Loucy (cell line): ENCODE results near the gene PPHLN1.

Experiments used
- EZH2phosphoT487 ChIP-seq: fragments of 200-600 bp; IDR thresholded peaks from 2 replicates; pipeline ENCODE4 v1.6.1; 2018; ENCODE audit warnings: antibody characterized with exemption, mild to moderate bottlenecking, moderate library complexity, borderline replicate concordance
- TF ChIP-seq, protein P1 (sequence below): fragments of 200-600 bp; sonication (generic); conservative IDR thresholded peaks from 2 replicates; pipeline ENCODE4 v1.5.1; 2014; ENCODE audit warnings: mild to moderate bottlenecking, antibody characterized with exemption, low read length

DNA sequence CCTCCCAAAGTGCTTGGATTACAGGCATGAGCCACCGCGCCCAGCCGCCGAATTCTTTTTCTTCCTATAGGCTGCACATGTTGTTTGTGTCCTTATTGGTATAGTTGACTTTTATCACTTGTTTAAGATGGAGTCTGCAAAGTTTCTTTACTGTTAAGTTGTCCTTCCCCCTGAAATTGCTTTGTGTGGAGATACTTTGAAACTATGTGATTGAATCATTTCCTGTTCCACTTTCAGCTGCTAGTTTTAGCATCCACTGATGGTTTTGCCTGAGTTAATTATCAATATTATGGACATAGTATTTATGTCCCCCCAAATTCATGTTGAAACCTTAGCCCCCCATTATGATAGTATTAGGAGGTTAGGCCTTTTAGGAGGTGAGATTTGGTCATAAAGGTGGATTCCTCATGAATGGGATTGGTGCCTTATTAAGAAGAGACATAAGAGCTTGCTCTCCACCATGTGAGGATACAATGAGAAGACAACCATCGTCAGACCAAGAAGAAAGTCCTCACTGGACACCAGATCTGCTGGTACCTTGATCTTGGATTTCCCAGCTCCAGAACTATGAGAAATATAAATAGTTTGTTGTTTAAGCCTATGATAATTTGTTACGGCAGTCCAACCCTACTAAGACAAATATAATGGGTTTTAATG, 34.9 kb downstream of the PPHLN1 start:
- TF ChIP-seq, protein P1, sequence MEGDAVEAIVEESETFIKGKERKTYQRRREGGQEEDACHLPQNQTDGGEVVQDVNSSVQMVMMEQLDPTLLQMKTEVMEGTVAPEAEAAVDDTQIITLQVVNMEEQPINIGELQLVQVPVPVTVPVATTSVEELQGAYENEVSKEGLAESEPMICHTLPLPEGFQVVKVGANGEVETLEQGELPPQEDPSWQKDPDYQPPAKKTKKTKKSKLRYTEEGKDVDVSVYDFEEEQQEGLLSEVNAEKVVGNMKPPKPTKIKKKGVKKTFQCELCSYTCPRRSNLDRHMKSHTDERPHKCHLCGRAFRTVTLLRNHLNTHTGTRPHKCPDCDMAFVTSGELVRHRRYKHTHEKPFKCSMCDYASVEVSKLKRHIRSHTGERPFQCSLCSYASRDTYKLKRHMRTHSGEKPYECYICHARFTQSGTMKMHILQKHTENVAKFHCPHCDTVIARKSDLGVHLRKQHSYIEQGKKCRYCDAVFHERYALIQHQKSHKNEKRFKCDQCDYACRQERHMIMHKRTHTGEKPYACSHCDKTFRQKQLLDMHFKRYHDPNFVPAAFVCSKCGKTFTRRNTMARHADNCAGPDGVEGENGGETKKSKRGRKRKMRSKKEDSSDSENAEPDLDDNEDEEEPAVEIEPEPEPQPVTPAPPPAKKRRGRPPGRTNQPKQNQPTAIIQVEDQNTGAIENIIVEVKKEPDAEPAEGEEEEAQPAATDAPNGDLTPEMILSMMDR = no peak
- TF ChIP-seq EZH2phosphoT487 = no peak
